Astrocyte of the spinal cord (primary cell): ENCODE results near the gene TNK2.
"Not testable (repeated sequence)": the region's sequence is repeated elsewhere in the genome, so short reads cannot be mapped to it uniquely, and the experiment has no call there.

Source experiments
- DNase-seq: peaks from one replicate; pipeline ENCODE4 v3.0.0; 2011; ENCODE audit warnings: low read depth, low spot score
- H3K4me3 ChIP-seq: 2 replicates; pipeline ENCODE4 v1.5.1; 2011; ENCODE audit warnings: low read depth, mild to moderate bottlenecking, low read length, moderate library complexity
- in situ Hi-C: cut with HindIII; loops from 2 replicates; pipeline ENCODE4 v1.10.0; 2017; ENCODE audit warnings: low sequenced_read_pairs
- TF ChIP-seq, protein P1 (sequence below): IDR thresholded peaks from 2 replicates; pipeline ENCODE4 v1.5.1; 2012; ENCODE audit warnings: low read depth, mild to moderate bottlenecking, low read length, inconsistent platforms

TNK2 gene

GRCh38 chr3:195867631-195868335 lies 40.6 kb downstream of the TNK2 start:
- in situ Hi-C loops, result no loop called here
- DNase-seq, result no peak
- TF ChIP-seq, protein P1, sequence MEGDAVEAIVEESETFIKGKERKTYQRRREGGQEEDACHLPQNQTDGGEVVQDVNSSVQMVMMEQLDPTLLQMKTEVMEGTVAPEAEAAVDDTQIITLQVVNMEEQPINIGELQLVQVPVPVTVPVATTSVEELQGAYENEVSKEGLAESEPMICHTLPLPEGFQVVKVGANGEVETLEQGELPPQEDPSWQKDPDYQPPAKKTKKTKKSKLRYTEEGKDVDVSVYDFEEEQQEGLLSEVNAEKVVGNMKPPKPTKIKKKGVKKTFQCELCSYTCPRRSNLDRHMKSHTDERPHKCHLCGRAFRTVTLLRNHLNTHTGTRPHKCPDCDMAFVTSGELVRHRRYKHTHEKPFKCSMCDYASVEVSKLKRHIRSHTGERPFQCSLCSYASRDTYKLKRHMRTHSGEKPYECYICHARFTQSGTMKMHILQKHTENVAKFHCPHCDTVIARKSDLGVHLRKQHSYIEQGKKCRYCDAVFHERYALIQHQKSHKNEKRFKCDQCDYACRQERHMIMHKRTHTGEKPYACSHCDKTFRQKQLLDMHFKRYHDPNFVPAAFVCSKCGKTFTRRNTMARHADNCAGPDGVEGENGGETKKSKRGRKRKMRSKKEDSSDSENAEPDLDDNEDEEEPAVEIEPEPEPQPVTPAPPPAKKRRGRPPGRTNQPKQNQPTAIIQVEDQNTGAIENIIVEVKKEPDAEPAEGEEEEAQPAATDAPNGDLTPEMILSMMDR, result no peak
- no peak overlapping the region for H3K4me3 ChIP-seq

- in situ Hi-C loops, result no loop called here
- TF ChIP-seq, protein P1, result no peak
- no peak overlapping the region for H3K4me3 ChIP-seq
- no peak for DNase-seq
These were observed 41.5 kb downstream of the TNK2 start for GRCh38 chr3:195866686-195867511.

DNA sequence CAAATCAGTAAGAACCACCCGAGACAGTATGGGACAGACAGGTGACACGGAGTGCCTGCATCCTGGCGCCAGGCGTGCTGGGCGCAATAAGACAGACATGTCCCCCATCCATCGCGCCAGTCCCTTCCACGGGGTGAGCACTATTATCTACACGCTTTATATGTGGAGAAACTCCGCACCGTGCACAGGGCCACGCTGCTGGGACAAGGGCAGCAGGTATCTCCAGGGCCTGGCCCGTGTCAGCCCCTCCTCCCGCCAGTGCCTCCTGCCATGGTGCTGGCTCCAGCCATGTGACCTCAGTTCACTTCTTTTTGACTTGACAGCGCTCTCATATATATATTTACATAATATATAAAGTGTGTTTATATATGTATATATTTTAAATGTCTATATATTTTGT lies 42.6 kb downstream of the TNK2 start:
- in situ Hi-C loops, result no loop called here
- no peak overlapping the region for H3K4me3 ChIP-seq
- DNase-seq, result no peak
- TF ChIP-seq, protein P1, result no peak

DNA sequence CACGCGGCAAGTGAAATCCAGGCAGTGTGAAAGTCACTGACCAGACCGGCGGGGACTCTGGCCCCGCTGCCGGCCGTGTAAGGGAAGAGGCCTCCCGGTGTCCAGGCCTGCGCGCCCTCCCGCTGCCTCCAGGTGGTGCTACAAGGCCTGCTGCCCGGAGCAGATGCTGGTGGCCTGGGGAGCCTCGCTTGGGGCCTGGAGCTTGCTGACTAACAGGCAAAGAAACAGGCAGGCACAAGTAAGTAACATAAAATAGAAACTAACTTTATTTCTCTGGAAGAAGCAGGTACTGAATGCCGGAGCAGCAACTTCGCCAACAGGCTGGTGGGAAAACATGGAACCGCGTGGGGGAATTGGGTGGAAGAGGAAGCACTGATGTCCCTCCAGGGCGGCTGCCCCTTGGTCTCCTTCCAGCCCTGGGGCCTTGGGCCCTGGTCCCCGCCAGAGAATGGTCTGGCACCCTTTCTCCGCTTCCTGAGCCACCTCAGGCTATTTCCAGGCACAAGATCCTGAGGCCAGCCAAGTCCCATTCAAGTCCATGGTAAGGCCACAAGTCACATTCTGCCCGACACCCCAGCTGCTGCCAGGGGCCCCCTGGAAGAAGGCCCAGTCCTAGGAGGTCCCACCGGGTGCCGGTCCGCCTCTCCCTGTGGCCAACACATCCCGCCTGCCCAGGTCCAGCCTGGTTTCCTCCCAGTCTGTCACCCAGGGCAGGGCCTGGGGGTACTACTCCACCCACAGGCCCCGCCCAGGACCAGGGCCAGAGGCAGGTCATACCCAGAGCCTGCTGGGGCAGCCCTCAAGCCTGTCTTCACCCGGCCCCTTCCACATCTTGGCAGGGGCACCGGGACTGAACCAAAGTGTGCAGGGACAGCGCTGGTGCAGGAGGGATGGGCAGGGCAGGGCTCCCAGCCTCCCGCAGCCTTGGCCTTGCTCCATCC lies 45.0 kb downstream of the TNK2 start:
- in situ Hi-C loops, result no loop called here
- TF ChIP-seq, protein P1, result peak; percentile 99
- DNase-seq, result peak; percentile 92
- no peak overlapping the region for H3K4me3 ChIP-seq

DNA sequence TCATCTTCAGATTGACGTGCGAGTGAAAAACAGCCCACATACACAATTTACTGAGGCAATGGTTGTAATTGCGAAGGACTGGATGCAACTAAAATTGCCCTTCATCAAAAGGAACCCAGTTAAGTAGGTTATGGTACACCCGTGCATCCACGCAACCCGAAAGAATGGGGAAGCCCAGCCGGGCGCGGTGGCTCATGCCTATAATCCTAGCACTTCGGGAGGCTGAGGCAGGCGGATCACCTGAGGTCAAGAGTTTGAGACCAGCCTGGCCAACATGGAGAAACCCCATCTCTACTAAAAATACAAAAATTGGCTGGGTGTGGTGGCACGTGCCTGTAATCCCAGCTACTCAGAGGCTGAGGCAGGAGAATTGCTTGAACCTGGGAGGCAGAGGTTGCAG lies 46.0 kb downstream of the TNK2 start:
- in situ Hi-C loops, DNase-seq, H3K4me3 ChIP-seq: not testable (repeated sequence)

- in situ Hi-C loops, result no loop called here
- TF ChIP-seq, protein P1, result no peak
- no peak for DNase-seq
- no peak overlapping the region for H3K4me3 ChIP-seq
These were observed 47.9 kb downstream of the TNK2 start for GRCh38 chr3:195860456-195860855.
